Heart left ventricle (tissue), 16 donors: ENCODE results near the gene HSD17B1. TPM values are rescaled to one million over a fixed set of nuclear protein-coding genes. Genes with fewer than 3 reads are reported as not detected.
A peak's percentile ranks its signal among the peaks of the same experiment; 100 is the strongest.

Source experiments
- ATAC-seq, 4 donors: fragments of 200-7000 bp; cut with Tn5 transposase; one replicate each; pipeline ENCODE4 v1.9.1; 2020 to 2022; ENCODE audit warnings: moderate library complexity in 4 of 4, mild to moderate bottlenecking in 3 of 4, moderate number of reproducible peaks in 1 of 4
- DNase-seq, 5 donors: peaks; one replicate each; pipeline ENCODE4 v3.0.0-alpha.2; 2020
- H3K27ac ChIP-seq, 12 donors: fragments of 200-600 bp; sonication (generic) in 4 of 12; one replicate each; pipeline versions ENCODE4 v1.5.0 to v1.8.0; 2016 to 2022; ENCODE audit warnings: mild to moderate bottlenecking in 2 of 12
- H3K27me3 ChIP-seq, 9 donors: fragments of 200-600 bp; sonication (generic) in 2 of 9; one replicate each; pipeline versions ENCODE4 v1.5.1 to v1.8.0; 2016 to 2022; ENCODE audit warnings: mild to moderate bottlenecking in 3 of 9
- H3K36me3 ChIP-seq, 9 donors: fragments of 200-600 bp; sonication (generic) in 2 of 9; one replicate each; pipeline versions ENCODE4 v1.5.0 to v1.8.0; 2018 to 2022; ENCODE audit warnings: mild to moderate bottlenecking in 2 of 9
- H3K4me1 ChIP-seq, 12 donors: fragments of 200-600 bp; sonication (generic) in 4 of 12; one replicate each; pipeline versions ENCODE4 v1.5.0 to v1.8.0; 2016 to 2022; ENCODE audit warnings: mild to moderate bottlenecking in 3 of 12
- H3K4me3 ChIP-seq, 12 donors: fragments of 200-600 bp; sonication (generic) in 4 of 12; one replicate each; pipeline versions ENCODE4 v1.5.0 to v1.8.0; 2017 to 2022; ENCODE audit warnings: mild to moderate bottlenecking in 9 of 12, moderate library complexity in 4 of 12
- H3K9me3 ChIP-seq, 12 donors: fragments of 200-600 bp; sonication (generic) in 4 of 12; one replicate each; pipeline versions ENCODE4 v1.5.0 to v1.8.0; 2016 to 2022; ENCODE audit warnings: mild to moderate bottlenecking in 1 of 12
- CTCF ChIP-seq, 12 donors: fragments of 200-600 bp; sonication (generic) in 4 of 12; IDR thresholded peaks; one replicate each; pipeline versions ENCODE4 v1.5.0 to v1.8.0; 2018 to 2022; ENCODE audit warnings: antibody characterized with exemption in 12 of 12, mild to moderate bottlenecking in 5 of 12
- POLR2A ChIP-seq, 2 donors: fragments of 450-650 bp; IDR thresholded peaks; one replicate each; pipeline ENCODE4 v1.6.1; 2017; ENCODE audit warnings: antibody characterized with exemption in 2 of 2, mild to moderate bottlenecking in 2 of 2, moderate library complexity in 2 of 2
- WGBS, 4 donors: extraction: QIAGEN DNeasy Blood & Tissue Kit in 2 of 4; methylation state at CpG; one replicate each; pipeline versions ENCODE4 v1.1.5 to v1.1.7; 2013 to 2018; 5-methylcytosine and 5-hydroxymethylcytosine counted together
- intact Hi-C, 10 donors: fragments of 100-400 bp; cut with DNase I; formaldehyde crosslinking; loops; one replicate each; pipeline versions ENCODE4 v1.11.1 to v1.14.2; 2022
- polyA plus RNA-seq, 2 donors: library from polyadenylated mRNA; stranded (reverse); fragments of 200-250 nt; gene quantifications; one replicate each; pipeline ENCODE4 v1.2.3, GENCODE V29; 2013
- total RNA-seq, 9 donors: library from RNA; depleted of rRNA in 2 of 9; stranded (reverse); fragments of >200 nt in 2 of 9; fragmentation: NEBNext Ultra II Directional in 3 of 9; extraction: Animal tissue kit (Norgen Biotek cat#: 25700) in 3 of 9; gene quantifications; one replicate each; pipeline versions ENCODE4 v1.1.0 to v1.2.4, GENCODE V29; 2016 to 2023
- donor health status: ischemic (EF 13 %, LVEDD 7.1; RV severe dilation, severe dysfunction).
- donor health status: healthy with polysubstance abuse.
- donor health status: DM: no; HTN: yes; CAD: no.
- donor health status: DM: no; HTN: no; CAD: no.
- donor health status: ischemic (EF 25% LVEDD 6.9; RV normal size, moderate dysfunction).
- donor health status: ischemic (EF 25% LVEDD 5.7; RV mildly dilated, moderate dysfunction).
- donor health status: healthy.
- donor health status: DM: yes; HTN: yes; CAD: no.
- donor health status: ischemic (EF 35%, LVEDD 5.7; RV mildly dilated, moderate dysfunction).
- donor health status: nonischemic (EF 11% LVEDD 7.7; RV severe dilation, severe dysfunction).
- donor health status: DM: yes; HTN: yes; CAD: no.
- donor health status: PGD.
- donor health status: ischemic (EF 29% LVEDD 5.4; RV normal size, mild dysfunction).
- donor health status: nonischemic (EF 23%, LVEDD 6.1; RV moderate dilation, normal function).

Gene HSD17B1
- total and polyA plus RNA-seq, 11 donors, result 0.32 to 1.8 (median 1.1) TPM; not detected in 1

GRCh38 chr17:42518046-42518754, 34.5 kb upstream of the HSD17B1 start:
- 35 to 47% (median 42%) methylated on average over 8 to 9 of the region's 9 CpGs for WGBS, 4 donors

GRCh38 chr17:42518755-42519545, 33.8 kb upstream of the HSD17B1 start:
- intact Hi-C loops, result loop anchor here in 9 of 10 donors (2.0 to 10.0 kb wide), 11 partner anchors 54 to 394 kb away; partner anchors contain the start of genes ATP6V0A1 (in 2 of the 9), CAVIN1 (in 2 of the 9), HSPB9 (in 1 of the 9) and KAT2A (in 1 of the 9)
- peak; percentile 38 to 52 (median 47) for ATAC-seq
- Histone ChIP-seq H3K4me1 (peaks cover 23 to 81% (median 72%) of the 10 kb centered on the region in 12 donors), H3K4me3 (peak overlapping the region in 2 of 12 donors; percentile 3 to 5), H3K27ac (peak overlapping the region; percentile 84 to 97 (median 92)), H3K27me3 (no peaks in the 10 kb centered on the region), H3K9me3 (no peaks in the 10 kb centered on the region), H3K36me3 (peaks cover 0 to 47% (median 20%) of the 10 kb centered on the region in 9 donors)
- no peak for TF ChIP-seq POLR2A (IDR thresholded peaks at IDR 0.05)
- TF ChIP-seq CTCF (IDR thresholded peaks at IDR 0.05), result no peak
- WGBS, 4 donors, result 13 to 22% (median 19%) methylated on average over 5 to 6 of the region's 6 CpGs
- DNase-seq, result peak in 4 of 5 donors; percentile 73 to 80 (median 73)

More at GRCh38 chr17:42518046-42518754, 34.5 kb upstream of the HSD17B1 start:
- TF ChIP-seq CTCF (IDR thresholded peaks at IDR 0.05) (no peak), POLR2A (IDR thresholded peaks at IDR 0.05) (no peak)
- DNase-seq, result peak; percentile 80 to 88 (median 80)
- Histone ChIP-seq H3K9me3 (no peaks in the 10 kb centered on the region), H3K27me3 (no peaks in the 10 kb centered on the region), H3K36me3 (peaks cover 0 to 48% (median 21%) of the 10 kb centered on the region in 9 donors), H3K4me1 (peaks cover 23 to 85% (median 71%) of the 10 kb centered on the region in 12 donors), H3K4me3 (no peak overlapping the region), H3K27ac (peak overlapping the region; percentile 84 to 97 (median 92))
- intact Hi-C loops, result loop anchor here in 9 of 10 donors (2.0 to 10.0 kb wide), 11 partner anchors 53 to 393 kb away; partner anchors contain the start of genes ATP6V0A1 (in 2 of the 9), CAVIN1 (in 2 of the 9), HSPB9 (in 1 of the 9) and KAT2A (in 1 of the 9)
- peak; percentile 14 to 67 (median 63) for ATAC-seq

- 24 to 30% (median 27%) methylated on average over 12 of the region's 12 CpGs for WGBS, 4 donors
- Histone ChIP-seq H3K4me1 (peaks cover 23 to 81% (median 72%) of the 10 kb centered on the region in 12 donors), H3K36me3 (peaks cover 0 to 38% (median 13%) of the 10 kb centered on the region in 9 donors), H3K27ac (peak overlapping the region; percentile 84 to 97 (median 92)), H3K27me3 (no peaks in the 10 kb centered on the region), H3K9me3 (no peaks in the 10 kb centered on the region), H3K4me3 (peak overlapping the region in 2 of 12 donors; percentile 5 to 13)
- DNase-seq, result peak; percentile 90 to 94 (median 94)
- peak; percentile 60 to 80 (median 74) for ATAC-seq
- intact Hi-C loops, result loop anchor here in 9 of 10 donors (2.0 to 10.0 kb wide), 13 partner anchors 55 to 395 kb away; partner anchors contain the start of genes CAVIN1 (in 6 of the 9), ATP6V0A1 (in 2 of the 9), HSPB9 (in 1 of the 9) and KAT2A (in 1 of the 9)
- TF ChIP-seq POLR2A (IDR thresholded peaks at IDR 0.05) (peak in 1 of 2 donors; percentile 21), CTCF (IDR thresholded peaks at IDR 0.05) (no peak)
Observed at GRCh38 chr17:42519546-42520491, 32.9 kb upstream of the HSD17B1 start.
